ENCODE data around the gene MTIF2.
"Not testable (repeated sequence)": the region's sequence is repeated elsewhere in the genome, so short reads cannot be mapped to it uniquely, and the experiment has no call there.

Gene MTIF2

GRCh38 chr2:55239656-55240222 is 29.3 kb downstream of the MTIF2 start:
- DNase-seq, result no peak

GRCh38 chr2:55236992-55237543 is 32.0 kb downstream of the MTIF2 start:
- no peak for DNase-seq

- DNase-seq, result no peak
Observed at GRCh38 chr2:55235724-55236538, 33.1 kb downstream of the MTIF2 start.

GRCh38 chr2:55233658-55233940 is 35.4 kb downstream of the MTIF2 start:
- no peak for DNase-seq

GRCh38 chr2:55232863-55233657 is 36.0 kb downstream of the MTIF2 start:
- peak; percentile 5 for DNase-seq

GRCh38 chr2:55232084-55232862 is 36.8 kb downstream of the MTIF2 start, which contains the start of the genes CLHC1 and RPS27A:
CLHC1 (minus strand) TSS chr2:55232293; CDS start chr2:55222411, 9,882 bp downstream.
RPS27A (plus strand) TSS chr2:55232688; CDS start chr2:55232825, 137 bp downstream.
- peak; percentile 93 for DNase-seq

GRCh38 chr2:55231546-55232083 is 37.4 kb downstream of the MTIF2 start:
- peak; percentile 3 for DNase-seq

GRCh38 chr2:55230551-55230950 is 38.5 kb downstream of the MTIF2 start:
- DNase-seq, result no peak

- DNase-seq, result no peak
Observed at GRCh38 chr2:55229221-55229620, 39.8 kb downstream of the MTIF2 start.

- no peak for DNase-seq
Observed at GRCh38 chr2:55228226-55228563, 40.8 kb downstream of the MTIF2 start.

GRCh38 chr2:55227437-55228225 is 41.4 kb downstream of the MTIF2 start:
- not testable (repeated sequence) for DNase-seq

GRCh38 chr2:55225481-55226020 is 43.5 kb downstream of the MTIF2 start:
- DNase-seq, result no peak

- no peak for DNase-seq
Observed at GRCh38 chr2:55224761-55225261, 44.2 kb downstream of the MTIF2 start.

- DNase-seq, result no peak
Observed at GRCh38 chr2:55223958-55224760, 44.9 kb downstream of the MTIF2 start.

- no peak for DNase-seq
Observed at GRCh38 chr2:55213822-55214221, 55.2 kb downstream of the MTIF2 start.

GRCh38 chr2:55204950-55205349 is 64.1 kb downstream of the MTIF2 start:
- no peak for DNase-seq

GRCh38 chr2:55204536-55204935 is 64.5 kb downstream of the MTIF2 start:
- no peak for DNase-seq

- DNase-seq, result no peak
Observed at GRCh38 chr2:55200416-55200815, 68.6 kb downstream of the MTIF2 start.

- no peak for DNase-seq
Observed at GRCh38 chr2:55196526-55196925, 72.5 kb downstream of the MTIF2 start.

GRCh38 chr2:55191888-55192287 is 77.1 kb downstream of the MTIF2 start:
- not testable (repeated sequence) for DNase-seq
